OCI-LY1 (cell line): ENCODE results near the gene FAM180A.

Experiments used
- EZH2 ChIP-seq: fragments of 200-600 bp; sonication (generic), shearing (Covaris generic); IDR thresholded peaks from 2 replicates; pipeline ENCODE4 v1.8.0; 2017; ENCODE audit warnings: borderline replicate concordance, mixed run types, mild to moderate bottlenecking, antibody characterized with exemption, low read length, moderate library complexity, mixed read lengths
- TF ChIP-seq, protein P1 (sequence below): fragments of 200-600 bp; sonication (generic), shearing (Covaris generic); IDR thresholded peaks from 2 replicates; pipeline ENCODE4 v1.5.1; 2017; ENCODE audit warnings: mild to moderate bottlenecking, antibody characterized with exemption, low read length, moderate library complexity, mixed read lengths

- TF ChIP-seq, protein P1, sequence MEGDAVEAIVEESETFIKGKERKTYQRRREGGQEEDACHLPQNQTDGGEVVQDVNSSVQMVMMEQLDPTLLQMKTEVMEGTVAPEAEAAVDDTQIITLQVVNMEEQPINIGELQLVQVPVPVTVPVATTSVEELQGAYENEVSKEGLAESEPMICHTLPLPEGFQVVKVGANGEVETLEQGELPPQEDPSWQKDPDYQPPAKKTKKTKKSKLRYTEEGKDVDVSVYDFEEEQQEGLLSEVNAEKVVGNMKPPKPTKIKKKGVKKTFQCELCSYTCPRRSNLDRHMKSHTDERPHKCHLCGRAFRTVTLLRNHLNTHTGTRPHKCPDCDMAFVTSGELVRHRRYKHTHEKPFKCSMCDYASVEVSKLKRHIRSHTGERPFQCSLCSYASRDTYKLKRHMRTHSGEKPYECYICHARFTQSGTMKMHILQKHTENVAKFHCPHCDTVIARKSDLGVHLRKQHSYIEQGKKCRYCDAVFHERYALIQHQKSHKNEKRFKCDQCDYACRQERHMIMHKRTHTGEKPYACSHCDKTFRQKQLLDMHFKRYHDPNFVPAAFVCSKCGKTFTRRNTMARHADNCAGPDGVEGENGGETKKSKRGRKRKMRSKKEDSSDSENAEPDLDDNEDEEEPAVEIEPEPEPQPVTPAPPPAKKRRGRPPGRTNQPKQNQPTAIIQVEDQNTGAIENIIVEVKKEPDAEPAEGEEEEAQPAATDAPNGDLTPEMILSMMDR = no peak
- TF ChIP-seq EZH2 = no peak
Observed at GRCh38 chr7:135774284-135774683, 25.7 kb upstream of the FAM180A start.
